Memory B cell (primary cell): ENCODE results near the gene FRK.
"Not testable (repeated sequence)": the region's sequence is repeated elsewhere in the genome, so short reads cannot be mapped to it uniquely, and the experiment has no call there.

ENCODE experiments used
- ATAC-seq: fragments of 150-1000 bp; cut with Tn5 transposase; 2 replicates; pipeline ENCODE4 v1.10.0; 2021; ENCODE audit warnings: low read depth, mild to moderate bottlenecking, moderate library complexity
- DNase-seq, 2 donors: peaks; one replicate each; pipeline ENCODE4 v3.0.0; 2022; ENCODE audit warnings: low spot score in 2 of 2
- H3K27ac Mint-ChIP-seq: one replicate; pipeline ENCODE4 v1.8.0; 2022; ENCODE audit warnings: mild to moderate bottlenecking, moderate library complexity, mixed read lengths
- H3K27me3 Mint-ChIP-seq: one replicate; pipeline ENCODE4 v1.8.0; 2022; ENCODE audit warnings: mixed read lengths
- H3K36me3 Mint-ChIP-seq: one replicate; pipeline ENCODE4 v1.8.0; 2022; ENCODE audit warnings: mild to moderate bottlenecking, mixed read lengths
- H3K4me1 Mint-ChIP-seq: one replicate; pipeline ENCODE4 v1.8.0; 2022; ENCODE audit warnings: mixed read lengths
- H3K4me3 Mint-ChIP-seq: one replicate; pipeline ENCODE4 v1.8.0; 2022; ENCODE audit warnings: mild to moderate bottlenecking, moderate library complexity, mixed read lengths
- H3K9me3 Mint-ChIP-seq: one replicate; pipeline ENCODE4 v1.8.0; 2022; ENCODE audit warnings: mixed read lengths

FRK gene

GRCh38 chr6:116060572-116061283, at the start of gene FRK:
TSS of gene FRK (minus strand) at chr6:116060891. CDS start at chr6:116060311, 580 bp downstream.
- peaks cover 5% of the 10 kb centered on the region for H3K4me1 Mint-ChIP-seq
- peak; percentile 66 for ATAC-seq
- H3K9me3 Mint-ChIP-seq, result no peaks in the 10 kb centered on the region
- H3K4me3 Mint-ChIP-seq, result peak within 1 kb of the TSS; percentile 86
- no peaks in the 10 kb centered on the region for H3K36me3 Mint-ChIP-seq
- H3K27me3 Mint-ChIP-seq, result no peaks in the 10 kb centered on the region
- DNase-seq, result no peak
- peak within 1 kb of the TSS; percentile 15 for H3K27ac Mint-ChIP-seq

DNA sequence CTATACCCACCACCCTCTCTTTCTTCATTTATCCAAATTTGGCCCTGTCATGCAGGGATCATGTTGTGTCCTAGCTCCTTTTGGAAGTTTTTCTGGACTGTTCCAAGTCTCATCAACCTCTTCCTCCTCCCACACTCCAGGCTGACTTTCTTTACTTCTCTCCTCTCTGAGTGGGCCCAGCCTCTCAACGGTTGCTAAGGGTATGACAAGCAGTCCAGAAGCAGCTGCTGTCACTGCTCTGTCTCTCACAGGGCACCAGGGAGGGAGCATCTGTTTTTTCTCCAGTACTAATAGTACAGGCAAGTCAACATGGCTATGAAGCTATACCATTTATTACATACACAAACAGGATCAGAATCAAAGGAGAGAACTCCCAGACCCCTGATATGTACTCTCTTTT, 48.1 kb upstream of the FRK start:
- Mint-ChIP-seq H3K9me3 (no peaks in the 10 kb centered on the region), H3K27ac (no peak overlapping the region), H3K27me3 (no peaks in the 10 kb centered on the region), H3K4me1 (peaks cover 18% of the 10 kb centered on the region), H3K4me3 (no peak overlapping the region), H3K36me3 (peaks cover 36% of the 10 kb centered on the region)
- DNase-seq (no peak), ATAC-seq (no peak)

DNA sequence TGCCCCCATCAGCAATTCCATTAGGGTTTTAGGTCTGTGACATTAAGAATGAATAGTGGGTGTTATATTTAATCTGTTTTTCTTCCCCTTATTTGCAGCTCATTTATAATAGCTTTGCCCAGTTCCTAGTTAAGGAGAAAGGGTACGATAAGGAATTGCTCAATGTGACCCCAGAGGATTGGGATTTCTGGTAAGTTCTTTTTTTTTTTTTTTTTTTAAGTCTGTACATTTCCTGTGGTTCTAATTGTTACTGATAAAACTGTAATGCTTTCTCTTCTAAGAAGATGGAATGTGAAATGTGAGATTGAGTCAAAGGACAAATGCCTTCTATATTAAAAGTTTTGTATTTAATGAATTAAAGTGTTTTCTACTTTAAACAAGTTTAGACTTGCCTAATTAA, 45.5 kb upstream of the FRK start:
- ATAC-seq (no peak), DNase-seq (no peak)
- H3K4me3 Mint-ChIP-seq, result no peak overlapping the region
- H3K27ac Mint-ChIP-seq, result no peak overlapping the region
- H3K27me3 Mint-ChIP-seq, result no peaks in the 10 kb centered on the region
- H3K4me1 Mint-ChIP-seq, result peaks cover 39% of the 10 kb centered on the region
- no peaks in the 10 kb centered on the region for H3K9me3 Mint-ChIP-seq
- peaks cover 25% of the 10 kb centered on the region for H3K36me3 Mint-ChIP-seq

DNA sequence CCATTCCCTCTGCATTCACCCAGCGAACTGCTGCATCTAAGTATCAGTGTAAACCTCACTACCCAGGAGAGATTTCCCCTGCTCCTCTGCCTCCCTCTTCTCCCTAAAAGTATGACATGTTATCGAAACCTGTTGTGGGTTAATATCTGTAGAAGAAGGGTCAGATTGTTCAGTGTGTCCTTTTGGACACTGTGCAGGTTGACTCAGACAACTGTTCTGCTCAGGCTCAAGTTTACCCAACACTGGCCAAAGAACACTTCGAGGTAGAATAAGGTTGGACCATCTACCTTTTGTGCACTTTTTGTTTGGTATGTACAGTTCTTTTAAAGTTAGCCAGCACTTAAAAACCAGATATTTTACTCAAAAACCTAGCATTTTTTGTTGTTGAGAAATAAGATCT, 44.6 kb upstream of the FRK start:
- no peak overlapping the region for H3K4me3 Mint-ChIP-seq
- DNase-seq, result no peak
- H3K27ac Mint-ChIP-seq, result no peak overlapping the region
- peaks cover 19% of the 10 kb centered on the region for H3K36me3 Mint-ChIP-seq
- H3K4me1 Mint-ChIP-seq, result peaks cover 39% of the 10 kb centered on the region
- H3K27me3 Mint-ChIP-seq, result no peaks in the 10 kb centered on the region
- H3K9me3 Mint-ChIP-seq, result no peaks in the 10 kb centered on the region
- no peak for ATAC-seq

- Mint-ChIP-seq H3K4me3 (no peak overlapping the region), H3K27ac (no peak overlapping the region), H3K36me3 (peaks cover 17% of the 10 kb centered on the region), H3K9me3 (no peaks in the 10 kb centered on the region), H3K4me1 (peaks cover 39% of the 10 kb centered on the region), H3K27me3 (no peaks in the 10 kb centered on the region)
- no peak for DNase-seq
- no peak for ATAC-seq
Observed at GRCh38 chr6:116104636-116105035, 43.9 kb upstream of the FRK start.

DNA sequence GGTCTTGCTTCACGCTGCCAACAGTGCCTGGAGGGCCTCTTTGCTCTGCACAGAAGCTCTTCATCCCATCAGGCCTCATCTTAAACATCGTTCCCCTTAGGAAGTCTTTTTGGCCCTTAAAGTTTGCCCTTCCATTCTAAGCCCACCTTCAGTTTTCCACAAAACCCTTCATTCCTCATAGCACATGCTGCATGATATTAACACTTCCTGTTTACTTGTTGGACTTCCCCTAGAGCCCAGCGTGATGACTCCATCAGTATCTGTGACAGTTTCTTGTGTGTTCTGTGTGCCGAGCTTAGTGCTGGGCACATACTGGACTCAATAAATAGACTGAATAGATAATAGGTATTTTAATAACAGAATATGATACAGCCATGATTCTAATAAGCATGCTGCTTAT, 42.2 kb upstream of the FRK start:
- H3K4me1 Mint-ChIP-seq, result peaks cover 39% of the 10 kb centered on the region
- no peaks in the 10 kb centered on the region for H3K9me3 Mint-ChIP-seq
- H3K27ac Mint-ChIP-seq, result peak overlapping the region; percentile 83
- H3K27me3 Mint-ChIP-seq, result no peaks in the 10 kb centered on the region
- peaks cover 10% of the 10 kb centered on the region for H3K36me3 Mint-ChIP-seq
- H3K4me3 Mint-ChIP-seq, result peak overlapping the region; percentile 65
- DNase-seq (no peak), ATAC-seq (no peak)

DNA sequence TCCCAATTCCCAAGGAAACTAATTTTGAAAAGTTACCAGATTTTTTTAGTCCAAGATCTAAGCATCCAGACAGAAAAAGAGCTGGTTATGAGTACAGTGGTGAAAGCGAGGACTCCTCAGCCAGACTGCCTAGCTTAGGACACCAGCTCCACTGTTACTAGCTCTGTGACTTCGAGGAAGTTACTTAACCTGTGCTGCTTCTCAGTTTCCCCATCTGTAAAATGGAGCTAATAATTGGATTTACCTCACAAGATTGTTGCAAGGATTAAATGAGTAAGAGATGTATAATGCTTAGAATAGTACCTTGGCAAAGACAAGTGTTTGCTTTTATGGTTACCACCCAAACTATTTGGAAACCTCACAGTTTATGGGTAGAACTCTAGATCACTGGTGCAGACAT, 41.1 kb upstream of the FRK start:
- peaks cover 39% of the 10 kb centered on the region for H3K4me1 Mint-ChIP-seq
- no peaks in the 10 kb centered on the region for H3K27me3 Mint-ChIP-seq
- no peak for DNase-seq
- peaks cover 7% of the 10 kb centered on the region for H3K36me3 Mint-ChIP-seq
- H3K27ac Mint-ChIP-seq, result peak overlapping the region; percentile 83
- ATAC-seq, result no peak
- H3K9me3 Mint-ChIP-seq, result no peaks in the 10 kb centered on the region
- peak overlapping the region; percentile 87 for H3K4me3 Mint-ChIP-seq

- Mint-ChIP-seq H3K27ac (peak overlapping the region; percentile 83), H3K27me3 (no peaks in the 10 kb centered on the region), H3K36me3 (peaks cover 7% of the 10 kb centered on the region), H3K4me3 (peak overlapping the region; percentile 87), H3K4me1 (peaks cover 39% of the 10 kb centered on the region), H3K9me3 (peaks cover 1% of the 10 kb centered on the region)
- peak; percentile 3 for ATAC-seq
- no peak for DNase-seq
Observed at GRCh38 chr6:116101302-116101718, 40.6 kb upstream of the FRK start.

- peaks cover 35% of the 10 kb centered on the region for H3K4me1 Mint-ChIP-seq
- no peaks in the 10 kb centered on the region for H3K27me3 Mint-ChIP-seq
- peak; percentile 75 to 82 for DNase-seq
- ATAC-seq, result peak; percentile 85
- H3K36me3 Mint-ChIP-seq, result peaks cover 11% of the 10 kb centered on the region
- peak within 1 kb of the TSS; percentile 83 for H3K27ac Mint-ChIP-seq
- peaks cover 4% of the 10 kb centered on the region for H3K9me3 Mint-ChIP-seq
- H3K4me3 Mint-ChIP-seq, result peak within 1 kb of the TSS; percentile 87
Observed at GRCh38 chr6:116100419-116101301, 40.0 kb upstream of the FRK start, which contains the start of gene NT5DC1. TSS of gene NT5DC1 (plus strand) at chr6:116100853. CDS start at chr6:116100931, 78 bp downstream.

- ATAC-seq, result no peak
- peaks cover 8% of the 10 kb centered on the region for H3K9me3 Mint-ChIP-seq
- peaks cover 30% of the 10 kb centered on the region for H3K4me1 Mint-ChIP-seq
- peaks cover 12% of the 10 kb centered on the region for H3K36me3 Mint-ChIP-seq
- no peak overlapping the region for H3K4me3 Mint-ChIP-seq
- no peak overlapping the region for H3K27ac Mint-ChIP-seq
- no peaks in the 10 kb centered on the region for H3K27me3 Mint-ChIP-seq
- no peak for DNase-seq
Observed at GRCh38 chr6:116099036-116099435, 38.3 kb upstream of the FRK start.

GRCh38 chr6:116096979-116097816, 36.5 kb upstream of the FRK start:
- no peak for DNase-seq
- no peak overlapping the region for H3K4me3 Mint-ChIP-seq
- ATAC-seq, result no peak

DNA sequence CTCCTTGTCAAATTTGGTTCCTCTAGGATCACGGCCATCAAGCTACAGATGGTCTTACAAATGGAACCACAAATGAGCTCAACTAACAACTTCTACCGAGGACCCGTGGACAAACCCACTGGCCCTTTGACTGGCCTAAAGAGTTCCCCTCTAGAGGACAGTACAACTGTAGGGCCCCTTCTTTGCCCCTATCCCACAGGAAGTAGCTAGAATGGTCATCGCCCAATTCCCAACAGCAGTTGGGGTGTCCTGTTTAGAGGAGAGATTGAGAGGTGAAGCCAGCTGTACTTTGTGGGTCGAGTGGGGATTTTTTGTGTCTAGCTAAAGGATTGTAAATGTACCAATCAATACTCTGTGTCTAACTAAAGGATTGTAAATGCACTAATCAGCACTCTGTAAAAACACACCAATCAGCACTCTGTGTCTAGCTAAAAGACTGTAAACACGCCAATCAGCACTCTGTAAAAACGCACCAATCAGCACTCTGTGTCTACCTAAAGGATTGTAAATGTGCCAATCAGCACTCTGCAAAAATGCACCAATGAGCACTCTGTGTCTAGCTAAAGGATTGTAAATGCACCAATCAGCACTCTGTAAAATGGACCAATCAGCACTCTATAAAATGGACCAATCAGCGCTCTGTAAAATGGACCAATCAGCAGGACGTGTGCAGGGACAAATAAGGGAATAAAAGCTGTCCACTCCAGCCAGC, 35.5 kb upstream of the FRK start:
- DNase-seq, H3K36me3 Mint-ChIP-seq, H3K4me1 Mint-ChIP-seq, H3K4me3 Mint-ChIP-seq, H3K27me3 Mint-ChIP-seq, ATAC-seq, H3K9me3 Mint-ChIP-seq, H3K27ac Mint-ChIP-seq: not testable (repeated sequence)

More at GRCh38 chr6:116096979-116097816, 36.5 kb upstream of the FRK start:
- Mint-ChIP-seq H3K27me3 (no peaks in the 10 kb centered on the region), H3K4me1 (peaks cover 13% of the 10 kb centered on the region), H3K36me3 (peaks cover 7% of the 10 kb centered on the region), H3K27ac (no peak overlapping the region), H3K9me3 (peaks cover 8% of the 10 kb centered on the region)

DNA sequence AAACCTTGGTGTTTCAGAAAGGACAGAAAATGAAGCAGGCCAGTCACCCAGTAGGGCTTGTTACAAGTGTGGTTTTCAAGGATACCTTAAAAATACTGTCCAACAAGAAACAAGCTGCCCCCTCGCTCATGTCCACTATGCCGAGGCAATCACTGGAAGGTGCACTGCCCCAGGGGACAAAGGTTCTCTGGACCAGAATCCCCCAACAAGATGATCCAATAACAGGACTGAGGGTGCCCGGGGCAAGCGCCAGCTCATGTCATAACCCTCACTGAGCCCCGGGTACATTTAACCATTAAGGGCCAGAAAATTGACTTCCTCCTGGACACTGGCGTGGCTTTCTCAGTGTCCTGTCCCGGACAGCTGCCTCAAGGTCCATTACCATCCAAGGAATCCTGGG, 33.4 kb upstream of the FRK start:
- no peak for DNase-seq
- Mint-ChIP-seq H3K36me3 (peaks cover 7% of the 10 kb centered on the region), H3K4me1 (peaks cover 10% of the 10 kb centered on the region), H3K4me3 (no peak overlapping the region), H3K27me3 (no peaks in the 10 kb centered on the region), H3K27ac (no peak overlapping the region), H3K9me3 (peaks cover 8% of the 10 kb centered on the region)
- no peak for ATAC-seq
